Right renal pelvis (tissue), 4 donors: ENCODE results near the gene ITPA. TPM values are rescaled to one million over a fixed set of nuclear protein-coding genes. Genes with fewer than 3 reads are reported as not detected.
"Not testable (repeated sequence)": the region's sequence is repeated elsewhere in the genome, so short reads cannot be mapped to it uniquely, and the experiment has no call there.

Source experiments
- DNase-seq, 4 donors: peaks; one replicate each; pipeline ENCODE4 v3.0.0-alpha.2; 2013; ENCODE audit warnings: low read depth in 4 of 4, low spot score in 3 of 4, missing footprints in 1 of 4
- polyA plus RNA-seq, 4 donors: library from polyadenylated mRNA; unstranded; fragments of 120-200 nt; gene quantifications; one replicate each; pipeline ENCODE4 v1.2.1, GENCODE V29; 2013; ENCODE audit not compliant: insufficient read length in 4 of 4

ITPA gene
- polyA plus RNA-seq, 4 donors = 46.1 to 70.6 (median 49.5) TPM

GRCh38 chr20:3172933-3173609, 36.2 kb upstream of the ITPA start, which contains the start of gene LZTS3:
LZTS3 (minus strand) TSS chr20:3173549; CDS start chr20:3167163, 6,386 bp downstream.
- DNase-seq = peak in 1 of 4 donors; percentile 56

DNA sequence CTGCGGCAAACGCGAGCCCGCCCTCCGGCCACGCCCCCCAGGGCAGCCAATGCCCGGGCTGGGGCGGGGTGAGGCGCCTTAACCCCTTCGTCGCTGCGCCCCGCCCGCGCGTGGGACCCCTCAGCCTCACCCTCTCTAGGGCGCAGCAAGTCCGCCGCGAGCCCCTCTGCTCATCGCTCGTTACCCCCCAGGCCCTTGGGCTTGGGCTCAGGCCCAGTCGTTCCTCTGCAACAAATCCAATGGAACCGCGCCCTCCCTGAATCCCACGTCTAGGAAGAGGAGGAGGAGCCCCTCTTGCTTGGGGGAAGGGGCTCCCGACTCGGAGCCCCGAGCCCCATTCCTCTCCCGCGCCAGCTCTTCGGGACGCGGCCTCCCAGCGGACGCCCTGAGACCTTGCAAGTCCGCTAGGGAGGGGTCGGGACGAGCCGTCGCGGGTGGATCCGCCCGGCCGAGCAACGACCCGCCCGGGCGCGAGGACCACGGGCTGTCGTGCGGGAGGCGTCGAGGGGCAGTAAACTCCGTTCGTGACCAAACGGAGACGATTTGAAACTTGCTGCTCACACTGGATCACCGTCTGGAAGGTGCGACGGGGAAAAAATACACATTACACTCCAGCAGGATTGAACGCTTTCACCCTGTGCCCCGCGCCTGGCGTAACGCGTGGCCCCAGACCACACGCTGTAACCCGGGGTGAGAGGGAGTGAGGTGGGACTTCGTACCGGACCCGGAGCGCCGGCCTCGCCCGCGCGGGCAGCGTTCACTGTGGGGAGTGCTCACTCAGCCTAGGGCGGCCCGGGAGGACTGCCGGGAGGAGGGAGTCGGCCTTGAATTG, 35.5 kb upstream of the ITPA start:
- peak in 3 of 4 donors; percentile 79 to 81 (median 80) for DNase-seq

DNA sequence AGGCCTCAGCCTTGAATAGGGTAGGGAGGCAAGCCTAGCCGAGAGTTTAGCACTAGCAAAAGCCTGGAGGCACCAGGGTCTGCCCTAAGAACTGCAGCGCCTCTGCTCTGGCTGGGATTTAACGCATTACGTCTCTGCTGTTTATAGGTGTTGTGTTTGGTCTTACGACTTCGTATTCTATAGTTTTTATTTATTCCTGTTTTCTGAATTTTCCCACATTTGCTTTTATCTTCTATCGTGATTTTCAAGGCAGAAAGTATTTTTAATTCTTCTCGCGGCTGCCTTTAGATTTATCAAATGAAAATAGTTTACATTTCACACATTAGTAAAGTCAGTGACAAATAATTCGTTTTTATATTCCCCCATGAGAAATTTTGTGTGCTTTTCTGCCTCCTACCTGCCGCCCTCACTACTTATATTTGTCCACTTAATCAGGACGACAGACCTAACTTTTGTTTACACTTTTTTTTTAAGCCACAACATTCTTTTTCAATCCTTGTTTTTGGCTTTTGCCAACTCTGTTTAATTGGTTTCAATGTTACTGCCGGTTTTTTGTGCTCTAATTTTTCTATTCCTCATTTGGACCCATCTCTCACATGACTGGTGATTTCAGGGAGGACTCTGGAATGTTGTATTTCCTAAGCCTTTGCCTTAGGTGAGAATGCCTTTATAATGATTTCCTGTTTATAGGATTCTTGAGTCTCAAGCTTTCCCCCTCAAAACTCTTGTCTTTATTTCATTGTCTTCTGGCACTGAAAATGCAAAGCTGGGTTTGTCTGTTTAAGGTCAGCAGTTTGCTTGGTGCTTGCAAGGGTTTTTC, 34.6 kb upstream of the ITPA start:
- DNase-seq = no peak

- no peak for DNase-seq
These were observed 34.0 kb upstream of the ITPA start for GRCh38 chr20:3175270-3175669.

GRCh38 chr20:3177746-3178485, 31.4 kb upstream of the ITPA start:
- DNase-seq = no peak

- no peak for DNase-seq
These were observed 29.0 kb upstream of the ITPA start for GRCh38 chr20:3180319-3180718.

DNA sequence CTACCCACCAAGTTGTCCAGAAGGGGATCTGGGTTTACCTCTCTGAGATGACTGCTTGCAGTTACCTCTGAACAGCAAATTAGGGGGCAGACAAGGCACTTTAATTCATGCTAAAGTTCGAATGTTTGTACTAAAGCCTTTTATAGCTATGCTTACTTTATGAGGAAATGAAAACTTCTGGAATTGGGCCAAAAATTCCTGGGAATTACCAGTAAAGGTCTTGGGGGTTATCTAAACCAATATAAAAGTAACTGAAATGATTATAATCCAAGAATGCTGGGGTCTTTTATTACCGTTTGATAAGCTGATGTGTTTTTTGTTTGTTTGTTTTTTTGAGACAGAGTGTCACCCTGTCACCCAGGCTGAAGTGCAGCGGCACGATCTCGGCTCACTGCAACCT, 28.0 kb upstream of the ITPA start:
- no peak for DNase-seq

- not testable (repeated sequence) for DNase-seq
These were observed 26.9 kb upstream of the ITPA start for GRCh38 chr20:3182429-3182828.

DNA sequence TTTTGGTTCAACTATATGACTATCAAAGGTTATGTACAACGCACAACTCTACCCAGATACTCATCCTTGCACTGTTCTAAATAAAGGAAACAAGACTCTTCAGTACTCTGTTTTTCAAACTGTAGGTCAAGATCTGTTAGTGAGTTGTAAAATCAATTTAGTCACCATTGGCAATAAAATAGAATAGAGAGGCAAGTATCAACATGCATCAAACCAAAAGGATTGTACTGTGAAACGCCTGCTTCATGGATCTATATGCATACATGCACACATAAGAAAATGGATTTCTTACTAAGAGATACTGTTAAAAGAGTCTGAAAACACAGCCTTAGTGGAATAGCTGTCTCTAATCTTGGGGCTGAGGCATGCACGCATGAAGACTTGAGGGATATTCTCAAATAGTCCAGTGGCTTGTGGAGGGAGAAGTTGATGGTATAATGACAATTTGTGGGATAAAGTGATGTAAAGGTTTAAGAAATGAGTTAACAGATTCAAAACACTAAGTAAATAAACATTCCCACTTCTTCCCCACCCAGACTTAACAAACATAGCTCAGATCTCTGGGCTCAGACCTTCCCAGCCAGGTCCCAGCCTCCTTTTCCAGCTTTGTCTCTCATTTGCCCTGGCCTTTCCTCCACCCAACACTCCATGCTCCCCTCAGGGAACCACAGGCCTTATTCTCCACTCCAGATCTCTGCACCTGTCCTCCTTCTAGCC, 25.2 kb upstream of the ITPA start:
- DNase-seq = no peak

DNA sequence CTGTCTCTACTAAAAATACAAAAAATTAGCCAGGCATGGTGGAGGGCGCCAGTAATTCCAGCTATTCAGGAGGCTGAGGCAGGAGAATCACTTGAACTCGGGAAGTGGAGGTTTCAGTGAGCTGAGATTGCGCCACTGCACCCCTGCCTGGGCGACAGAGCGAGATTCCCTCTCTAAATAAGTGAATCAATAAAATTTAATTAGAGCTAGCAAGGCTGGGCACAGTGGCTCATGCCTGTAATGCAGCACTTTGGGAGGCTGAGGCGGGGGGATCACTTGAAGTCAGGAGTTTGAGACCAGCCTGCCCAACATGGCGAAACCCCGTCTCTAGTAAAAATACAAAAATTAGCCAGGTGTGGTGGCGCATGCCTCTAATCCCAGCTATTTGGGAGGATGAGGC, 21.4 kb upstream of the ITPA start:
- DNase-seq = not testable (repeated sequence)

DNA sequence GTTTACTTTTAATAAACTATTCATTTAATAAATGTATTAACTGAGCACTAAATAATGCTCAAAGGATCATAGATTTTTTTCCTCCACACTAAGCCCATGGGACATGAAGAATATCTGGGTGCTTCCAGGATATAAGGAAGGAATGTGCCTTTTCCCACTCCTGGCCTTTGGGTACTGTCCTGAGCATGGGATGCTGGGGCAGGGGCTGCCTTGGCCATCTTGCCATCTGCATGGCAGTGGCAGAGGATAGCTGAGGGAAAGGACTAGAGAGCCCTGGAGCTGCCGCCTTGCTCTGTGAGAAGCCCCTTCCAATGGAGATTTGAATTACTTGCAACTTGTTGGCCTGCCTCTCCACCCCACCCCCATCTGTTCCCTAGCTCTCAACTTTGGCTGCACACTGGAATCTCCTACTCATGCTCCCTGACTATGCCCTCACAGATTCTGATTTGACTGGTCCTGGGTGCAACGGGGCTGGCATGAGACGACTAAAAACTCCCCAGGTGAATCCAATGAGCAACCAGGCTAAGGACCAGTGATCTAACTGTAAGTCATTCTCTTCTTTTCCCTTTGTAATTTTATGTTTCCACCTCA, 20.4 kb upstream of the ITPA start:
- DNase-seq = no peak

- DNase-seq = no peak
These were observed 19.7 kb upstream of the ITPA start for GRCh38 chr20:3189561-3190131.

- no peak for DNase-seq
These were observed 18.6 kb upstream of the ITPA start for GRCh38 chr20:3190681-3191111.

GRCh38 chr20:3192226-3193015, 16.9 kb upstream of the ITPA start:
- DNase-seq = no peak

GRCh38 chr20:3193806-3194616, 15.3 kb upstream of the ITPA start:
- no peak for DNase-seq

DNA sequence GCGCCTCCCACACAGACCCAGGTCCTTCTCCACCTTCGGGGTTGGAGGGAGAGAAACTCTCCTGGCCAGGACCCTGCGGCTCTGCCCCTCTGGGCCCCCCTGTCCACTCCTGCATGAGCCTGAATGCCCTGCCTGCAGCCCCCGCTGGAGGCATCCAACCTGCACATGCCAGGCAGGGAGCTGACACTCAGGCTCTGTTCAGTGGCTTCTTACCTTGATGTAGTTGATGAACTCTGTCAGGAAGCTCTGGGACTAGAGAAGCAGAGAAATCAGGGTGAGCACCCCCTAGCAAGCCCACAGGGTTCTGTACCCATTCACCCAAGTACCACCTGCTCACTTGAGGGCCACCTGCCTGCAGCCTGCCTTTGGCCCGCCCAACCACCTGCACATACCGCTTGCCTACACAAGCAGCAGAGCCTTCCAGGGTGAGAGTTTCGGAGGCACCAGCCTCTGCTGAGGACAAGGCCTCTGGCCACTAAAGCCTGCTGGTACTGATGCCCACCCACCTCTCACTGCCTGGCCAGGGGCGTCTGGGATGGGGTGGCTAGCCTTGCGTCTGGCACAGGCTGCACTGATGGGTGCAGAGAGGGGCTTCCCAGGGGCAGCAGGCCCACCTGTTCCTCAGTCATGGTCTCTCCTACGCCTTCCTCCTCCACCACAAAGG, 14.5 kb upstream of the ITPA start:
- DNase-seq = no peak
